Left colon (tissue), 2 donors: ENCODE results near the gene ARHGAP18. TPM values are rescaled to one million over a fixed set of nuclear protein-coding genes. Genes with fewer than 3 reads are reported as not detected.
A peak's percentile ranks its signal among the peaks of the same experiment; 100 is the strongest.

Experiments used
- ATAC-seq: fragments of 200-7000 bp; cut with Tn5 transposase; one replicate; pipeline ENCODE4 v1.9.1; 2020; ENCODE audit warnings: mild to moderate bottlenecking, moderate library complexity
- DNase-seq, 2 donors: peaks; one replicate each; pipeline ENCODE4 v3.0.0-alpha.2; 2020
- intact Hi-C, 2 donors: fragments of 100-400 bp; cut with DNase I in 1 of 2; cut with micrococcal nuclease in 1 of 2; formaldehyde crosslinking; loops; one replicate each; pipeline versions ENCODE4 v1.11.2 to v1.14.0; 2022; cut with DNase I, micrococcal nuclease
- total RNA-seq, 2 donors: library from RNA; stranded (reverse); fragmentation: NEBNext Ultra II Directional; extraction: Animal tissue kit (Norgen Biotek cat#: 25700); gene quantifications; one replicate each; pipeline ENCODE4 v1.2.1, GENCODE V29; 2021
- donor health status: DM: no; HTN: no; CAD: no.
- donor health status: DM: yes; HTN: yes; CAD: no.

ARHGAP18 gene
- total RNA-seq, 2 donors from 2014 or later, result 19.9 to 26.9 TPM

DNA sequence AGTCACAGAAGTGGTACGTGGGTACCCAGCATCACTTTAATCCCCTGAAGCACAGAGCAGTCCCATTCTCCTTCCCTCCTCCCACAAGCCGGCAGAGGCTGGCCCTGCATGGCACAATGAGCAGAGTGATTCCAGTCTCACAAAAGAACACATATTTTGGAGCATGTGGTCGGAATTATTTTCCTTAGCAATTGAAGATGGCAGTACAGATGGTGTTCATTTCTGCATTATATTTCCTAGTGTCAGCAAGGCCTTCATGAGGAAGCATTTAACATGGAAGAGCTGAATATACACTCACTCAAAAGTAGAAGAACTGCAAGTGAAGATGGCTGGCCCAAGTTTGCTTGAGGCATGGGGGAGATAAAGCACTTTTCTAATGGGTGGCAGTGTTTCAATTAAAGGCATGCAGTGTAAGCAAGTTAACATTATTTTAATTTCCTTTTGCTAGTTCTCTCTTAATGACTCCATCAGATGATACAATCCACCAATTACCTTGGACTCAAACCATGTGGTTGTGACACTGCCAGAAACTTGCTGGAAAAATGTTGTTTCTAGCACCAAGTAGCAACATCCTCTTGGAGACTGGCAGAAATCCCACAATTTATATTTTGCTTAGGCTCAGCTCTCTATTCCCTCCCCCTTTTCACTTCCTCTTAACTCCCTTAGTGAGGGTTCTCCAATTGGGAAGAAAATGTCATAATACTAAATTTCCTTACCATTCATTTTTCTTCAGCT is 74.4 kb downstream of the ARHGAP18 start:
- ATAC-seq (peak; percentile 7), DNase-seq (no peak)
- intact Hi-C loops, result no loop called here

DNA sequence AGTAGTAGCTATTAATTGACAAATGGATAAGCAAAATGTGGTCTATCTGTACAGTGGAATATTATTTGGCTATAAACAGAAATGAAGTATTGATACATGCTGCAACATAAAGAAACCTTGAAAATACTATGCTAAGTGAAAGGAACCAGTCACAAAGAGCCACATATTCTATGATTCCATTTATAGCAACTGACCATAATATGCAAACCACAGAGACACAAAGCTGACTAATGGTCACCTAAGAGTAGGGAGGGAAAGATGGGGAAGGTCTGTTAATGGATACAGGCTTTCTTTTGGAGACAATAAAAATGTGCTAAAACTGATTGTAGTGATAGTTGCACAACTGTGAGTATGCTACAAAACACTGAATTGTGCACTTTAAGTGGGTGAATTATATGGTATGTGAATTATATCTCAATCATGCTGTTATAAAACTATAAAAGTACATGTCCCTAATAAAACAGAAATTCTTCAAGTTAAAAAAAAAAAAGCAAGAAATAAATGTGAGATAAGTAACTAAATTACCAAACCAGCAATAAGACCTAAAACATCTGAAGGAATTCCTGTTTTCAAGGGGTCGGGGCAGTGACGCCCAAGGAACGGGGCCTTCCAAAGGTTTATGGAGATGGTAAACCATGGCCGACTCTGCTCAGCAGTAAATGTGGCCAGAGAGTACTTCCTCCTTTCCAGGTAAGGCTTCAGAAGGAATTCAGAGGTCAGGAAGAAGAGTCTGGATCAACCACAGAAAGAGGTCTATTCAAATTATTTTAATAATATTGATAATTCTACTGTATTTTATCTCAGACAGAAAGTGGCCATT is 75.4 kb downstream of the ARHGAP18 start:
- ATAC-seq (peak; percentile 92), DNase-seq (peak; percentile 45 to 59)
- intact Hi-C loops, result no loop called here

GRCh38 chr6:129633529-129633928 is 76.4 kb downstream of the ARHGAP18 start:
- DNase-seq, result no peak
- intact Hi-C loops, result no loop called here
- no peak for ATAC-seq

DNA sequence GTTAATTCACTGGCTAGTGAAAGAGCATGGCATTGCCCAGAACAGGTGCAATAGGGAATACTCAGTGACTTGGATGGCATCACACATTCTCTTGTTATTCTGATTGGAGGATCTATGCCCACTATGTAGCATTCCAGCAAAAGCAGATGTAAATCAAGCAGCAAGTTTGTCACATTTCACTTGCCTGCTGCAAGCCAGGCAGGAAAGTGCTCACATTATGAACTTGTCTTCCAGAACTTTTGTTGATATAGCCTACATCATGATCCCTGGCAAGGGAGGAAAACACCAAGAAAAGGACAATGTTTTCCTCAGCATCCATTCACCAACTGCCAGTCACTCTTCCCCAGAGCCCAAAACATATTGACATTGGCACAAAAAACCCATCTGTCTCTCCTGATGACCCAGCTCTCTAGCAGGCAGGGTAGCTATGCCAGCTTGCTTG is 77.8 kb downstream of the ARHGAP18 start:
- ATAC-seq (no peak), DNase-seq (no peak)
- intact Hi-C loops, result no loop called here

- ATAC-seq (no peak), DNase-seq (no peak)
- intact Hi-C loops, result no loop called here
These were observed 78.9 kb downstream of the ARHGAP18 start for GRCh38 chr6:129631070-129631469.

GRCh38 chr6:129630596-129630995 is 79.4 kb downstream of the ARHGAP18 start:
- ATAC-seq, result no peak
- intact Hi-C loops, result no loop called here
- DNase-seq, result no peak

- no peak for DNase-seq
- no peak for ATAC-seq
- intact Hi-C loops, result no loop called here
These were observed 81.7 kb downstream of the ARHGAP18 start for GRCh38 chr6:129628101-129628815.

- DNase-seq, result no peak
- no peak for ATAC-seq
- intact Hi-C loops, result no loop called here
These were observed 85.5 kb downstream of the ARHGAP18 start for GRCh38 chr6:129624488-129624887.

GRCh38 chr6:129623008-129623732 is 86.8 kb downstream of the ARHGAP18 start:
- DNase-seq (no peak), ATAC-seq (peak; percentile 77)
- intact Hi-C loops, result no loop called here

GRCh38 chr6:129621252-129621651 is 88.7 kb downstream of the ARHGAP18 start:
- intact Hi-C loops, result no loop called here
- ATAC-seq, result peak; percentile 52
- DNase-seq, result peak in 1 of 2 donors; percentile 36

GRCh38 chr6:129620234-129620610 is 89.8 kb downstream of the ARHGAP18 start:
- DNase-seq (no peak), ATAC-seq (no peak)
- intact Hi-C loops, result no loop called here

DNA sequence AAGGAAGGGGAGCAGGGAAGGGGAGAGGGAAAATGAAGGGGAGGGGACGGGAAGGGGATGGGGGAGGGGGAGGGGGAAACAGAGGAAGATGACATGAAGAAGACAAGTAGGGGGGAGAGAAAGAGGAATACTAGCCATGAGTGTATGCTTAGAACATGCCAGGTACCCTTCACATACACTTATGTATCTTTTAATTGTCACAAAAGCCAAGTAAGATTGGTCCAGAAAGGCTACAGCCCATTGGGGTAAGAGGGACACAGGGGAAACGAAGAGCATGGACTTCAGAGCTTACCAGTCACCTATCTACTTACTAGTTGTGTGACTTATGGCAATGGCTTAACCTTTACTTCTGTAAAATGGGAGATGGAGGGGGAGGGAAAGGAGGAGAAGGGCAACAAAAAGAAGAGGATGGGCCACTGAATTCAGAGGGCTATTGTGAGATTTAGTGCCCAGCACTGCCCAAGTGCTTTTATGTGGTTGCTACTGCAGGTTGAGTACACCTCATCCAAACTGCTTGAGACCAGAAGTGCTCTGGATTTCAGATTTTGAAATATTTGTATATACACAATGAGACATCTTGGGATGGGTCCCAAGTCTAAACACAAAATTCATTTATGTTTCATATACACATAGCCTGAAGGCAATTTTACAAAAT is 90.3 kb downstream of the ARHGAP18 start:
- intact Hi-C loops, result no loop called here
- DNase-seq, result no peak
- ATAC-seq, result no peak

DNA sequence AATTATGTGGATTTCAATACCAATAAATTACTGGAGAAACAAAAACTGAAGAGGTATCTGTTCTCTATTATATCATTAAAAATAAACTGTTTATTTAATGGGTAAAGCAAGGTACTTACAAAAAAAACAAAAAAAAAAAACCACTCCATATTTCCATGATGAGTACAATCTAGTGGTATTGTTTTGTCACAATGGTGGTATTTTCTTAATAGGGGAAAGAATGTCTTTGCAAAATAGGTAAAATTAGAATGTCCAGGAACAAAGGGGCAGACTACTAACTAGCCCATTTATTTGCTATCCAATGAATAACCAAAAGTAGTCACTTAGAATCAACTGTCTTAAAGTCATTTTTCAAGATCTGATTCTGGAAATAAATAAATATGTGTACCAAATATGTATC is 92.0 kb downstream of the ARHGAP18 start:
- DNase-seq (no peak), ATAC-seq (no peak)
- intact Hi-C loops, result no loop called here

- intact Hi-C loops, result no loop called here
- DNase-seq, result no peak
- ATAC-seq, result no peak
These were observed 94.5 kb downstream of the ARHGAP18 start for GRCh38 chr6:129615496-129615895.

GRCh38 chr6:129615020-129615419 is 95.0 kb downstream of the ARHGAP18 start:
- intact Hi-C loops, result no loop called here
- DNase-seq (no peak), ATAC-seq (no peak)

DNA sequence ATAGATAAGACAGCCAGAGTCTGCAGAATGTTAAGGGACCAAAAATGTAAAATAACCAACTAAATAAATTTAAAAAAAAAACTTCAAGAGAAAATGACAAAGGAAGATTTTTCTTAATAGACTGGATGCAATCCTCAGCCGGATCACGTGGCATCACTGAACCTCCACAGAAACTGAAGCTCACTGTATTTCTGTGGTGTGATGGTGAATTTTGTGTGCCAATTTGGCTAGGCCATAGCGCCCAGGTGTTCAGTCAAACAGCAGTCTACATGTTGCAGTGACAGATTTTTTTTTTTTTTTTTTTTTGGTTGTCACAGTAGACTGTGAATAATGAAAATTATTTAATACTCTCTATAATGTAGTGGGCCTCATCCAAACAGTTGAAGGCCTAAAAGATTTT is 95.5 kb downstream of the ARHGAP18 start:
- ATAC-seq, result no peak
- intact Hi-C loops, result no loop called here
- no peak for DNase-seq

DNA sequence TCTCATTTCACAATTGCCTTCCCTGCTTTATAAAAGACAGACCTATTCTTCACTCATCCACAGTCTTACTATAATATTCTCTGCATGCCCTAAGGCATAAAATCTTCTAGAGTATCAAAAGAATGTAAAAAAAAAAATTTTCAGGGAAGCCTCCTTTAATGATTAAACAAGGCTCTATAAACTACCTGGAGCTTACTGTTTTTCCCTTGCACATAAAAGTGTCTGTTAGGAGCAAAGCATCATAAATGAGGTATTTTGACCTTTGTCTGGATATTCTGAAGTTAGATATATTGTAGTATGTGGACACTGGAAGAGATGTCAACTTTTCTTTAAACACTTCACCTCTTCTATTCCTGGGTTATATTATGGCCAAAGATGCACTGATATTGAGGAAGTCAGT is 97.5 kb downstream of the ARHGAP18 start:
- intact Hi-C loops, result no loop called here
- ATAC-seq, result peak; percentile 99
- DNase-seq, result no peak

DNA sequence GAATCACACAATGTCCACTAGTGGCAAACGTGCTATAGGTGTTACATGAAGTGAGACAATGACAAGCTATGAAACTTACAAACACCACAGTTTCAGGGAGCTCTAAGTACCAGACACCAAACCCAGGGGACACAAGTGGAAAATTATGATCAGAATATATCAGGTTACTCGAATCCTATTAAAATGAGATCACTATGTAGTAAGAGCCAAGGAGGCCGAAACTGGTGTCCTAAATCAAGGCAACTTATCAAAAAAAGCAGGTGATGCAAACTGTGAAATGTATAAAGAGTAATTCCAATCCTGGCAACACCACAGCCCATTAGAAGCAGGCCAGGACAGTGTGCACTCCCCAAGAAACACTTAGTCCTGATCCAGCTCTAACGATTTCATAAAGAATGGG is 100.3 kb downstream of the ARHGAP18 start:
- ATAC-seq (no peak), DNase-seq (no peak)
- intact Hi-C loops, result loop anchor here in 1 of 2 donors (10.0 kb wide), 1 partner anchor 415 kb away; no protein-coding TSS in a partner anchor
